ENCODE data around the gene PCSK4.

DNA sequence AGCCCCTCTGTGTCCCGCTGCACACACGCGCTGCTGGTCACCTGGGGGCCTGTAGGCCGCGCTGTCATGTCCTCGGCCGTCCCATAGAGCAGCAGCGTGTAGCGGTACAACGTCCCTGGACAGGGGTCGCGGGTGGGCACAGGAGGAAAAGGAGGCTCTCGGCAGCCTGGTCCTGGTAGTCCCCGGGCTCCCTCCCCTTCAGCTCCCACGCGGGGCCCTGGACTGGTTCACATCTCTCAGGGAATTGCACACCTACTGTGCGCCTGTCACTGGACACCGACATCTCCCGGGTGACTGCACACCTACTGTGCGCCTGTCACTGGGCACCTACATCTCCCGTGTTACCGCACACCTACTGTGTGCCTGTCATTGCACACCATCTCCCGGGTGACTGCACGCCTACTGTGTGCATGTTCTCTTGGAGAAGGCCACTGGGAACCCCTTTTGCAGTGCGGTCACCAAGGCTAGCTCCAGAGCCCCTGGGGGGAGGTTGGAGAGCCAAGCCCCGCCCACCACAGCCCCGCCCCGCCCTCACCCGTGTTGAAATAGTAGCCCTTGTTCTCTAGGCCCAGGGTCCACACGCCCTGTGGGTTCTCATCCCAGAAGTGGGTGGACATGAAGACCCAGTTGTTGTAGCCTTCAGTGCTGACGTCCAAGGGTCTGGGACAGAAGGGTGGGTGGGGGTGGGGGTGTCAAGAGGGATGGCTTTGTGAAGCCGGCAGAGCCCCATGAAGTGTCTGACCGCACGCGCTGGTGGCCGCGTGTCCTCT is 7.6 kb downstream of the PCSK4 start:
- no peak for TF ChIP-seq POLR2AphosphoS5 (IDR thresholded peaks at IDR 0.05)
- TF ChIP-seq, protein P1, sequence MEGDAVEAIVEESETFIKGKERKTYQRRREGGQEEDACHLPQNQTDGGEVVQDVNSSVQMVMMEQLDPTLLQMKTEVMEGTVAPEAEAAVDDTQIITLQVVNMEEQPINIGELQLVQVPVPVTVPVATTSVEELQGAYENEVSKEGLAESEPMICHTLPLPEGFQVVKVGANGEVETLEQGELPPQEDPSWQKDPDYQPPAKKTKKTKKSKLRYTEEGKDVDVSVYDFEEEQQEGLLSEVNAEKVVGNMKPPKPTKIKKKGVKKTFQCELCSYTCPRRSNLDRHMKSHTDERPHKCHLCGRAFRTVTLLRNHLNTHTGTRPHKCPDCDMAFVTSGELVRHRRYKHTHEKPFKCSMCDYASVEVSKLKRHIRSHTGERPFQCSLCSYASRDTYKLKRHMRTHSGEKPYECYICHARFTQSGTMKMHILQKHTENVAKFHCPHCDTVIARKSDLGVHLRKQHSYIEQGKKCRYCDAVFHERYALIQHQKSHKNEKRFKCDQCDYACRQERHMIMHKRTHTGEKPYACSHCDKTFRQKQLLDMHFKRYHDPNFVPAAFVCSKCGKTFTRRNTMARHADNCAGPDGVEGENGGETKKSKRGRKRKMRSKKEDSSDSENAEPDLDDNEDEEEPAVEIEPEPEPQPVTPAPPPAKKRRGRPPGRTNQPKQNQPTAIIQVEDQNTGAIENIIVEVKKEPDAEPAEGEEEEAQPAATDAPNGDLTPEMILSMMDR (IDR thresholded peaks at IDR 0.05) = no peak
- TF ChIP-seq EP300 (IDR thresholded peaks at IDR 0.05) = no peak
- no peak for TF ChIP-seq POLR2A (IDR thresholded peaks at IDR 0.05)

All from upper lobe of left lung (tissue), 4 donors.